ENCODE data around the gene AMOTL1. TPM values are rescaled to one million over a fixed set of nuclear protein-coding genes. Genes with fewer than 3 reads are reported as not detected.
"Not testable (repeated sequence)": the region's sequence is repeated elsewhere in the genome, so short reads cannot be mapped to it uniquely, and the experiment has no call there.

The AMOTL1 gene
- total RNA-seq, 1 experiment from 2014 or later: 30.7 TPM

DNA sequence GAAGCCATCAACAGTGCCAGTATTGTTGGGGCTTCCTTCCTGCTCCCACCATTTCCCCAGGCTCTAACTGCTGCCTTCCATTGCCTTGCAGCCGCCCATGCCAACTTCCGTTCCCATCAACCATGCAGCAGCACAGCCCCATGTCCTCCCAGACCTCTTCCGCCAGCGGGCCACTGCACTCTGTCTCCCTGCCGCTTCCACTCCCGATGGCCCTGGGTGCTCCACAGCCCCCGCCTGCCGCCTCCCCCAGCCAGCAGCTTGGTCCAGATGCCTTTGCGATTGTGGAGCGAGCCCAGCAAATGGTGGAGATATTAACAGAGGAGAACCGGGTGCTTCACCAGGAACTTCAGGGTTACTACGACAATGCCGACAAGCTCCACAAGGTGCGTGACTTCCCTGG lies 53.3 kb downstream of the AMOTL1 start:
- no peak for DNase-seq (ENCODE audit: low read depth)

DNA sequence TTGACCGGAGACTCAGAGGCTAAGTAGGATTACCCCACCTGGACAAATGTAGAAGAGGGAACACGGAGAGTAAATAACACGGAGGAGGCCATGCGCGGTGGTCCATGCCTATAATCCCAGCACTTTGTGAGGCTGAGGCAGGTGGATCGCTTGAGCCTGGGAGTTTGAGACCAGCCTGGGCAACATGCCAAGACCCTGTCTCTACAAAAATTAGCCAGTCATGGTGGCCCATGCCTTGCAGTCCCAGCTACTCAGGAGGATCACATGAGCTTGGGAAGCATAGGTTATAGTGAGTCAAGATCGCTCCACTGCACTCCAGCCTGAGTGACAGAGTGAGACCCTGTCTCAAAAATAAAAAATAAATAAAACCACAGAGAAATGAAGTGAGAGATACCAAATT lies 53.9 kb downstream of the AMOTL1 start:
- DNase-seq (ENCODE audit: low read depth): no peak

DNA sequence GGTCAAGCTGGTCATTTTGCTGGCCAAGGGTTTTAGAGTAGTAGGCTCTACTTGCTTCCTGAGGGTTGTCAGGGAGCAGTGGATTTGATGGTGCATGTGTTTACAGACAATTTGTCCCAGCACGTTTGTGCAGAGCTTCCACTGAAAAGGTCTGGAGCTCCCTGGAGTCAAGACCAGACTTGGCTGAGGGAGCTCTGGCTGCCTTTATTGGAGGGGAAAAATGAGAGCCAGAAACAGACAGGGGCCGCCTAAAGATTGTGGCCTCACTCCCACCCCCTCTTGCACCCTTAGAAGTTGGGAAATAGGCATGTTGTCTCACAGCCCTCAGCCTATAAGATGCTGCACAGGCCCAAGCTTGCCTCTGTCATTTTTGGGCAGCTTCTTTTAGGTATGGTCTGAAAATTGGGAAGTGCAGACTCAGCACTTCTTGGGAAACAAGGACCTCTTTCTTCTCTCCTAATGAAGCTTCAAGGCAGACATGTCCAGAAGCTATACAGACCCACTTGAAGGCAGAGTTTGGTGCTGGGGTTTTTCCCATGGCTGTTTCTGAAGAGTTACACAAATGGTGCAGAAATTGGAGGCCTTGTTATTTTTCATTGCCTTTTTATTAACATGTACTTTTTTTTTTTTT lies 55.1 kb downstream of the AMOTL1 start:
- DNase-seq (ENCODE audit: low read depth): no peak

DNA sequence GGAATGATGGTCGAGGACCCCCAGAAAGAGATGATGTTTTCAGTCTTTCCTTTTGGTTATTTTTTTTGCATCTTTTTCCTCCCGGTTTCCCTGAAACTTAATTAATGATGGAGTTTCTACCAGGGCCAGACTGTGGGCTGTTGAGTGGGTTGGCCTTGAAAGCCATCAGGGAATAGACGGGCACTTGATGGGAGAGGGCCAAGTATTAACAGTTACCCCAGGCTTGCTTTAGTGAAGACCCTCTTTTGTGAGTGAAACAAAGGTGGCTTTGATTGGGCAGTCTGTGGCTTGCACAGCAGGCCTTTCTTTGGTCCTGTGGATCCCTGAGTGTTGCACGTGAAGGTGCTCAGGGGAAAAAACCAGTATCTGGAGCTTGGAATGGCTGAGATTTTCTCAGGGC lies 56.9 kb downstream of the AMOTL1 start:
- DNase-seq (ENCODE audit: low read depth): no peak

DNA sequence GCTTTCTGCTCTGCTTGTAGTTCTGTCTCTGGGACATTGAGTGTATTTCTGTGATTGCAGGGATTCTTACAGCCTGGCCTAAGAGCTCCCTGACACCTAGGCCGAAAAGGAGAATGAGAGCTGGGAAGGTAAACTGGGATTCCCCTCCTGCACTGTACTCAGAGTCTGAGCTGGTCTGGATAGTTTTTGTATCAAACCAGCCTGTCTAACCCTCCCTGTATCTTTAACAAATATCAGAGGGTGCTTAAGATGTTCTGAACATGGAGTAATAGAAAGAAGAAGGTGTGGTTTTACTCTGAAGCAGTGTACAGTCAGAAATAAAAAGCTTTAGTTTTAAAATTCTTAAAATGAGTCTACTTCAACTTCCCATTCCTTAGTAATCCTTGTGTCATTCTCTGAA lies 57.3 kb downstream of the AMOTL1 start:
- DNase-seq (ENCODE audit: low read depth): no peak

DNA sequence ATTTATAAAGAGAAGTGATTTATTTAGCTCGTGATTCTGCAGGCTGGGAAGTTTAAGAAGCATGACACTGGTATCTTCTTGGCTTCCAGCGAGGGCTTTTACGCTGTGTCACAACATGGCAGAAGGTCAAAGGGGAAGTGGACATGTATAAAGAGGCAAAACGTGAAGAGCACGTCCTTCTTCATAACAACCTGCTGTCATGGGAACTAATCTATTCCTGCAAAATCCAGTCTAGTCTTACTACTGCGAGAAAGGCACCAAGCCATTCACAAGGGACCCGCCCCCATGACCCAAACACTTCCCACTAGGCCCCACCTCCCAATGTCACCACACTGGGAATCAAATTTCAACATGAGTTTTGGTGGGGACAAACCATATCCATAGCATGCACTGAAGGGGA lies 58.3 kb downstream of the AMOTL1 start:
- DNase-seq (ENCODE audit: low read depth): no peak

DNA sequence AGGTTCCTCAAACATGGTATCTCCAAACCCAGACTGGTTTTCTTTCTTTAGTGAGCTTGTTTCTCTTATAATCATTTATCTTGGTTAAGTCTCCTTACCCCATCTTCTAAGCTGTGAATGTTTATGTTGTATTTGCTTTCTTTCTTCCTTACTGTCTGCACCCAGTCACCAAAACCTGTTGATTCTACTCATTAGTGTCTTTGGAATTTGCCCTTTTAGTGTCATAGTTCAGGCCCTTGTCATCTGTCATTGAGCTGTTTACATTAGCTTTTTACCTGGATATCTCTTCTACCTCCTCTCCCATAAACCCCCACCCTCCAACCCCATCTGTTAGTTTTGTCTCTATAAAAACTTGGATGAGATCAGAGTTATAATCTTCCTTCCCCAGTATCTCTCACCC lies 59.9 kb downstream of the AMOTL1 start:
- DNase-seq (ENCODE audit: low read depth): no peak

DNA sequence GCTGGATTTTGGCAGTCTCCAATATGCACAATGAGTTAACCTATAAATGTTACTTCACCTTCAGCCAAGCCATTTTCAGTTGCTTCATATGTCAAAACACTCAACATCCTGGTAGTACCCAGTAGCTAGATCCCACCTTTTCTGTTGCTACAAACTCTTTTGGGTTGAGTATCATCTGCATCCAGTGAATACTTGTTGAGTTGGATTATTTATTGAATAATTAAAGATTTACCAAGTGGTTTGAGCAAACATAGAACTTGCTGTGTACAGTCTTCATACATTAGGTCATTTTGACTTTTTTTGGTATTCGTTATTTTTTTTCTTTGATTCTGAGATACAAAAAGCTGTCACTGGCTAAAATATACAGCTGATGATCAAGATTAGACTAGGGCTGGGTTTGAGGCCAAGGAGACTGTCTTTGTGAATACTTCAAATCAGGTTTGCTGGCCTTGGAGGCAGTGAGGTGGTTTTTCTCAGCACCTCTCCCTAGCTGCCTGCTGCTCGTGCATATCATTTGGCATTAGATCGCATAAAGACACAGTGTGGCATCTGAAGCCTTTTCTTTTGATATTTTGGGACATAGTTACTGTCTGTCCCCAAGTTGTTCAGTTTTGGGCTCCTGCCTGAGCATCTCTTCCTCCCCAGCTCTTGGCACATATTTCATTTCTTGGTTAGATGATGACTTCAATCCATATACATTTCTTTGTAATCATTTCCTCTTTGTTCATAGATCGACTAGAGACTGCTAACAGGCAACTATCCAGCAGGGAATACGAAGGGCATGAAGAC lies 62.8 kb downstream of the AMOTL1 start:
- DNase-seq (ENCODE audit: low read depth): no peak

DNA sequence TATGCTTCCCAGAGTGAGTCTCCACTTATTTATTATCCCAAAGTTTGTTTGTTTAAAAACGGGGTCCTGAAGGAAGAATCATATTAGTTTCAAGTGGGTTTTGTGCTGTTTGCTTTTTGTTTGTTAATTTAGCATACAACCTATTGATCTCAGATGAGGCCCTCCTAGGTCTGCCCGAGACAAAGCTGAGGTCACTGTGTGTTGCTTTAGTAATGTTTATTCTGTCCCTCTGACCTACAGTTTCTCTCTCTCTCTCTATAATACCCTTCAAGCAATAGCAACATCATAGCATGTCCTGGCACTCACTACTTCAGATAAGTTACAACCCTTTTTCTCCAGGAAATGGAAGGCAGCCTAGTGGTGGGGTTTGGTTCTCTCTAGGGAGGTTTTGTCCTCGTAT lies 63.4 kb downstream of the AMOTL1 start:
- no peak for DNase-seq (ENCODE audit: low read depth)

DNA sequence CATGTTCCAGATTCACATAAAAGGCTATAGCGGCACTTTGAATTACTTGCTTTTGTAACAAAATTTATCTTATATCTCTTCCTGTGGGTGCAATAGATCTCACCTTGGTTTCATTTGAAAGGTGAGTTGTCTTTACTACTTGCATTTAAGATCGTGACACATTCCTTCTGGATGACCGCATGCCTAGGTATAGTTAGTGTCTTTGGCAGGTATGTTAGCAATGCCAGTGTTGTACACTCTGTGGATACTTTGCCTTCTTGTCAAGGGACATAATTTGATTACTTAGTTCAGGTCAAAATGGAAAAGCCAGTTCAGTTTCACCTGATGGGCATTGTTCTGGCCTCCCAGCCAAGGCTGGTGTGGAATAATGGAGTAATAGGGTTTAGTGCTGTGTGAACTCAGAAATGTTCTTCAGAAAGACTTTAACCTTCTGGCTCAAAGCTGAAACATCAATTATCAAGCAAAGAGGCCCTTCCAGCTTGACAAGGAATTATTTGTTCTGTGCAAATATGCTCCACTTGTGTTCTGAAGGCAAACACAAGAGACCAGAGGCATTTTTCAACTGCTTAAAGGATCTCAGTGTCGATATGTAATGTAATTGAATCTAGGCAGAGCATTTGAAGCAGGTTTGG lies 64.6 kb downstream of the AMOTL1 start:
- DNase-seq (ENCODE audit: low read depth): no peak

DNA sequence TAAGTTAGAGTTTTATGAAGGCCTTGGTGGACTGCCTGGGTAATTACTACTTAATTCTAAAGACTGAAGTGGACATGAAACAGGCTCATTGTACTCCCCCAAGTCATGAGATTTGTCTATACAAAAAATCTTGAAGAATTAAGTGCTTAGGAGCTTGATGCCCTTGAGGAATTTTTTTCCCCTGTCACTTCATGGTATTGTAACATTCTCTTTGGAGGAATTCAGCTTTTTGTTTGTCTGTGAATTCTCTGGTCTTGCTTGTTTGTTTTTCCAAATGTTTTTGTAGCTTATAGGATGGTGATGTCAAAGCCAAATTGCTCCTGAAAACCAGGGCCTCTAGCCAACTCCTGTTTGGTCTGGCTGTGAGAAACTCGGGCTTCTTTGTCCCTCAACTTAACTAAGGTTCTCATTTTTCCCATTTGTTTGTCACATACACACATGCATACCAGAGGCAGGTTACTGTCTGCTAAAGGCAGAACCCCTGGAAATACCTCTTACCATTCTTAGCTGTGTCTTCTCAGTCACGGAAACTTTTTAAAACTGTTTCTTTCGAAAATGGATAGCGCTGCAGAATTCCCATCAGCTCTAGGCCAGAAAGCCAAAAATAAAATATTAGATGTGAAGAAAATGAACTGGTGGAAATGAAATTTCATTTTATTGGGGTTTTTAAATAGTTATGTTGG lies 66.9 kb downstream of the AMOTL1 start:
- DNase-seq (ENCODE audit: low read depth): no peak

DNA sequence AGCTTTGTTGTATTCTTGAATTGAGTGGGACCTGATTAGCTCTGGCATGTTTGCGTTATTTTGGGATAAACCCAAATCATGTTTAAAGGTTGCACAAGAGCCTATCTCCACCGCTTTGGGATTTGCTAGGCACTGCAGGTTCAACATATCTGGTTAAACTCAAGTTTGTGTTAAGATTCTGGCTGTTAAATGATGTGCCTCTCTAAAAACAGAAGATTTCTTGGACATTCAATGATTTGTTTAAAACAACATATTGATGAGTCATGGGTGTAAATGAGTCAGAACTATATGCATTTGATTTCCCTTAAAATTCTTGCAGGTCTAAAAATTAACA lies 67.4 kb downstream of the AMOTL1 start:
- DNase-seq (ENCODE audit: low read depth): no peak

DNA sequence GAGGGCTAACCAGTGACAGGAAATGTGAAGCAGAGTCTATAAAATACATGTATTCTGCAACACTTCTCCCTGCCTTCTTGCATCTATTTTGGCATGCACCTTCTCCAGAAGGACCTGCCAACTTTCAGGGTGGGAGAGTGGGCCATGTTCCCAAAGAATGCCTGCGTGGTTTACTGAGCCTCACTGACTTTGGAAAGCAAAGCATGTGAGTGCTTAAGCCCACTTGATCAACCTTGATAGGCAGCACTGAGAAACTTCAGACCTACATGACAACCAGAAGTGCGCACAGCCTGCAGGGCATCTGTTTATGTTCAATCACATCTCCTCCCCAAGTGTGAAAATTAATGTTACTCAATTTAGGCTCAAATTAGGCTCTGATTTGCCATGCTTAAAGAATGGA lies 69.2 kb downstream of the AMOTL1 start:
- no peak for DNase-seq (ENCODE audit: low read depth)

DNA sequence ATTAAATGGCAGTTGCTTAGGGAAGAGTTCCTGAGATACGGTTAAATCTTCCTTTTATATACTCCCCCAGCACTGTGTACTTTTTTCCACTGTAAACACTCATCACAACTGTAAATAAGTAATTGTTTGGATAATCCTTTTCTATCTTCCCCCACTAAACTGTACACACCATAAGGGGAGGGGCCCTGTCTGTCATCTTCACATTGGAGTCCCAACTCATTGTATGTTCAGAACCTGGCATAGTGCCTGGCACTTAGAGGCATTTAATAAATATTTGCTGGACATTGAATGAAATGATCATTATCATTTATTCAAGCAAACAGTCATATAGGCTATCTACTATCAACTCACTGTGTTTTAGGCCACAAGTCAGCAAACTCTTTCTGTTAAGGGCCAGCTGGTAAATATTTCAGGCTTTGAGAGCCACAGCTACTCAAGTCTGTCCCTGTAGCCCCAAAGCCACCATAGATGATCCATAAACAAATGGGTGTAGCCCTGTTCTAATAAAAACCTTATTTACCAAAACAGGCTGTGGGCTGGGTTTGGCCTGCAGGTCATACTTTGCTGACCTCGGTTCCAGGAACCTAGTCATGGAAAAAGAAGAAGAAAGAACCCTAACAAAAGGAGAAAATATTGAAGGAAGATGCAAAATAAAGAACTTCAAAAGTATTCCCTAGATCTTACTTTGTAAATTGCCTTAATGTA lies 70.0 kb downstream of the AMOTL1 start:
- no peak for DNase-seq (ENCODE audit: low read depth)

DNA sequence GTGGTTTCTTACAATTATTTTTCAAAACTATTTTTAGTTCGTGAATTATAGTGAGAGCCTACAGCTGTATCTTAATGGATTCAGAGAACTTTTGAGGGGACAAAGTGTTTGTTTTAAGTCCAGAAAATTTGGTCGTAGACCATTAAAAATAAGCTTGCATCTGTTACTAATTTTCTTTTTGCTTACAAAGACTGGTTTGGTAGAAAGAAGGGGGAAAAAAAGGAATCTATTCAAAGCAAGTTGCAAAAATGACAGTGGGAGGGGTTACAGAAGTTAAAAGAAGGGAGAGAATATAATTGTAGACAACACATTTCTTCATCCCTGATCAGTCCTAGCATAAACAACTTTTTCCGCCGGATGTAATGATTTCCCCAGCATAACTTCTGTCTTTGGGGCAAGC lies 72.1 kb downstream of the AMOTL1 start:
- no peak for DNase-seq (ENCODE audit: low read depth)

DNA sequence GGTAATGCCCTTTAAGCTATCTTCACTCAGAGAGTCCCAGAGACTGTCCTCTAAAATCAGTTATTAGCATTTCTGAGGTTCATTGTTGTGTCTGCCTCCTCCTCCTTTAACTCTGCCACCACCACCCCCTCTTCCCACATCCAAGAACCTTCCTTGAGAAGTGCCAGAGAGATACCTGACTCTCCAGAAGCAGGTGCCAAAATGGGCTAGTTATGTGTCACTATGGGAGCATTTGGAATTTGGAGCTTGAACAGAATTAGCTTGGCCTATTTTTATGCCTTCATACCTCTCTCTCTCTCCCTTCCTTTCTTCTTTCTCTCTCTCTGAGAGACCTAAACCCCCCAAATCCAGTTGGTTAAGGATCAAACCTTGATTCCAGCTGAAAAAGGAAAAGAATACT lies 75.9 kb downstream of the AMOTL1 start:
- no peak for DNase-seq (ENCODE audit: low read depth)

DNA sequence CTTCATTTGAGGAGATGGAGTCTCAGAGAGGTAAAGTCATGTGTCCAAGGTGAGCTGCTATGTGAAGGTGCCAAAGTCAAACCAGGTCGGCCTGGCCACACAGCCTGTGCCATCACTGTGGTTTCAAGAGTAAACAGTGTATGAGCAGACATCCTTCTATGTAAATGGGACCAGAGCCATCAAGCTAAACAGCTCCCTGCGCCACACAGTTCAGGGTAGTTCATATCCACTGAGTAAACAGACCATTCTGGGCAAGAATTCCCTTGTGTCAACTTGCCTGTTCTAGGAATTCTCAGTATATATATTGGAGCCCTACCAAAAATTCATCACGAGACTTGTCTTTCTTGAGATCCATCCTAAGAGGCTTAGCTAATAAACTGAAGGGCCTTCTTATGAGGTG lies 77.5 kb downstream of the AMOTL1 start:
- no peak for DNase-seq (ENCODE audit: low read depth)

DNA sequence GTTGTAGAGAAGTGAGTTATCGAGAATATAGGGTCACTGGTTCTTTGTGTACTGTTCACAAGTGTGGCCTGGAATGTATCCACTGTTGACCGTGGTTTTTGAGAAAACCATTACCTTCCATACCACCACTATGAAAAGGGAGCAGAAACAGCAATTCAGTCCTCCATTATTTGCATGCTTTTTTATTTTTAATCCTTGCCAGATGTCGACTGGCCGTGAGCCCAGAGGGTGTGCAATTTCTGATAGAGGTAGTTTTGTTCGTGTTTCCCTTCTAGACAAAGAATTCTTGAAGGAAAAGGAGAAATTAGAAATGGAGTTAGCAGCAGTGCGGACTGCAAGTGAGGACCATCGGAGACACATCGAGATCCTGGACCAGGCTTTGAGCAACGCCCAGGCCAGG lies 81.7 kb downstream of the AMOTL1 start:
- no peak for DNase-seq (ENCODE audit: low read depth)

DNA sequence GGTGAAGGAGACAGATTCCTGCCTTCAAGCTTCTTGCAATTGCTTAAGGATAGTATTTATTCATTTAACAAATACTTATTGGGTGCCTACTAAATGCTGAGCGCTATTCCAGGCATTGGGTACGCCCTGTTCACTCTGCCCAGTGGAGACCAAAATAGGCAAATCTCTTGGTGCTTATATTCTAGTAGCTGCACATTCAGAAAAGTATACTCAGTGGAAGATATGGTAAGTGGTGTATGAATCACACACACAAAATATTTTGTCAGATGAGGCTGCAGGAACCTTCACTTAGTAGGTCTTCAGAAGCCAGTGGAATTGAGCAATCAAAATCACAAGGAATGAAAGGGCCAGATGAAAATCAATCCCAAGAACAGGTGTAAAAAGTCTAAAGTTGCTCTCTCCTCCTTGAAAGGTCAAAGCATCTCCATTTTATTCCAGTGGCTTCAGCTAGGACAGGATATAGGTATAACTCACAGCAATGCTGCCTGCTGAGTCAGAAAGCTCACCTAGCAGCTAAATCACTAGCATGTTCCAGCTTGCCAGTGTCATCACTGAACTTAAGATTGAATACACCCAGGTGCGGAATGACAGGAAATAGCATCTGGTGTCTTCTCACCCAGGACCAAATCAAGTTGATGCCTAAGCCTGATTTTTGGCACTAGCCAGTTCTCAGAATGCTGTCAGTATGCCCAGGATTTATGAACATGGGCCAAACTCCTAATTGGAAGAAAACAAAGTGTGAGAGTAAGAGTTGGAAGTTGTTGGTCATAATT lies 83.9 kb downstream of the AMOTL1 start:
- no peak for DNase-seq (ENCODE audit: low read depth)

DNA sequence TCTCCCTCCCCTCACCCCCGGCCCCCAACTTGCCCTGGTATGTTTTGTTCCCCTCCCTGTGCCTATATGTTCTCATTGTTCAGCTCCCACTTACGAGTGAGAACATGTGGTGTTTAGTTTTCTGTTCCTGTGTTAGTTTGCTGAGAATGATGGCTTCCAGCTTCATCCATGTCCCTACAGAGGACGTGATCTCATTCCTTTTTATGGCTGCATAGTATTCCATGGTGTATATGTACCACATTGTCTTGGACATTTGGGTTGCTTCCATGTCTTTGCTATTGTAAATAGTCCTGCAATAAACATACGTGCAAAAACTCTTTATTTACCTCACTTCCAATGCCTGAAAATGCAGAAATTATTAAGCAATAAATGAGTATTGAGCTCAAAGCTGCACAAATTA lies 85.1 kb downstream of the AMOTL1 start:
- DNase-seq (ENCODE audit: low read depth): not testable (repeated sequence)

DNA sequence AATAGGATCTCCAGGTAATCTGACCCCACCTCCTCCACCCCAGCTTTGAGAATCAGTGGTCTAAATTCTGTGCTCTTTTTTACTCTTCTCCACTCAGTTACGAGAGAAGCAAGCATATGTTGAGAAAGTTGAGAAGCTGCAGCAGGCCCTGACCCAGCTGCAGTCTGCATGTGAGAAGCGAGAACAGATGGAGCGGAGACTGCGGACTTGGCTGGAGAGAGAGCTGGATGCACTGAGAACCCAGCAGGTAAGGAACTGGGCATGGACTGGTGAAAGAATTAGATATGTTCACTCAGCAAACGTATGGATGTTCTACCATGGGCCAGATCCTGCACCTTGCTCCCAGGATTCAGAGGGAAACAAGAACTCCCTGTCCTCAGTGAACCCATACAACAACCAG lies 85.7 kb downstream of the AMOTL1 start:
- no peak for DNase-seq (ENCODE audit: low read depth)
